Activated T-cell treated with anti-CD3 and anti-CD28 coated beads, Interleukin-2, amount 50 U/mL, for 4 hours (primary cell): ENCODE measurements around the gene TADA2B. TPM values are rescaled to one million over a fixed set of nuclear protein-coding genes. Genes with fewer than 3 reads are reported as not detected.

Experiments used
- ATAC-seq, 2 donors: fragments of 200-7000 bp; cut with Tn5 transposase; one replicate each; pipeline ENCODE4 v1.10.0; 2021
- DNase-seq: peaks from one replicate; pipeline ENCODE4 v3.0.0-alpha.2; 2020
- H3K27me3 Mint-ChIP-seq: one replicate; pipeline ENCODE4 v1.8.0; 2021; ENCODE audit warnings: low read depth, mixed read lengths
- H3K36me3 Mint-ChIP-seq: one replicate; pipeline ENCODE4 v1.8.0; 2022; ENCODE audit warnings: mixed read lengths; ENCODE audit not compliant: insufficient read depth
- H3K4me1 Mint-ChIP-seq: one replicate; pipeline ENCODE4 v1.8.0; 2021; ENCODE audit warnings: low read depth, mixed read lengths
- H3K4me3 Mint-ChIP-seq: one replicate; pipeline ENCODE4 v1.8.0; 2021; ENCODE audit warnings: mild to moderate bottlenecking, moderate library complexity, mixed read lengths
- H3K9me3 Mint-ChIP-seq: one replicate; pipeline ENCODE4 v1.8.0; 2021; ENCODE audit warnings: mixed read lengths
- total RNA-seq, 3 donors: library from RNA; stranded (reverse); gene quantifications; one replicate each; pipeline ENCODE4 v1.2.1, GENCODE V29; 2021

TADA2B gene
- total RNA-seq, 3 donors from 2014 or later, result 16.9 to 21.3 (median 17.0) TPM

GRCh38 chr4:7104366-7105031 is 61.3 kb downstream of the TADA2B start:
- Mint-ChIP-seq H3K4me3 (no peak overlapping the region), H3K4me1 (peaks cover 19% of the 10 kb centered on the region), H3K9me3 (no peaks in the 10 kb centered on the region), H3K36me3 (no peaks in the 10 kb centered on the region), H3K27me3 (no peaks in the 10 kb centered on the region)
- no peak for ATAC-seq
- no peak for DNase-seq

DNA sequence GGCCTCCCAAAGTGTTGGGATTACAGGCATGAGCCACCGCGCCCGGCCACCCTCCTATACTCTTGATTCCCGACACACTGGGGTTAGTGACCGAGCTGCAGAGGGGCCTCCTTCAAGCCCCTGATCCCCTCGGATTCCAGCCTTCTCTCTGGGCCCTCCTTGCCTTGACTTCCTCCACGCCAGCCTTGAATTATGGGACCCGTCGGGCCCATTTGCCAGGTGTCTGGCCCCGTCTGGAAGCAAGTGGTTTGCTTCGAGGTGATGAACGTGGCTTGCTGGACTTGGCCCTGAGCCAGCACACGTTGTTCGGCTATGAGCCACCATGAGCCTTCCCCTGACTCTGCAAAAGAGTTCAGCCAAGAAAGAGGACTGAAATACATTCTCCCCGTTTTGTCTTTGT is 62.1 kb downstream of the TADA2B start:
- Mint-ChIP-seq H3K27me3 (no peaks in the 10 kb centered on the region), H3K36me3 (no peaks in the 10 kb centered on the region), H3K4me1 (peaks cover 19% of the 10 kb centered on the region), H3K4me3 (no peak overlapping the region), H3K9me3 (peaks cover 3% of the 10 kb centered on the region)
- no peak for ATAC-seq
- DNase-seq, result no peak

- peaks cover 4% of the 10 kb centered on the region for H3K9me3 Mint-ChIP-seq
- ATAC-seq, result no peak
- no peak overlapping the region for H3K4me3 Mint-ChIP-seq
- no peaks in the 10 kb centered on the region for H3K36me3 Mint-ChIP-seq
- peaks cover 11% of the 10 kb centered on the region for H3K4me1 Mint-ChIP-seq
- no peak for DNase-seq
- no peaks in the 10 kb centered on the region for H3K27me3 Mint-ChIP-seq
Observed at GRCh38 chr4:7107166-7107905, 64.2 kb downstream of the TADA2B start.

Other genes with a start within 250 kb of the TADA2B start
- gene TBC1D14, start 133.5 kb upstream of the TADA2B start, total RNA-seq, result 10 to 100 TPM; 39.8 to 45.7 (median 41.7) TPM
- gene GRPEL1, start 24.7 kb downstream of the TADA2B start, total RNA-seq, result 100 to 1,000 TPM; 129 to 146 (median 136) TPM
- gene SORCS2, start 149.2 kb downstream of the TADA2B start, total RNA-seq, result under 1 TPM in 2 of 3 donors, not detected in 1; 0.18 to 0.43 TPM